Activated B cell treated with CpG ODN at 0.5 μM for 24 hours (primary cell): ENCODE measurements around the gene RNF180. TPM values are rescaled to one million over a fixed set of nuclear protein-coding genes. Genes with fewer than 3 reads are reported as not detected.
A peak's percentile ranks its signal among the peaks of the same experiment; 100 is the strongest.

Experiments
- ATAC-seq: fragments of 200-7000 bp; cut with Tn5 transposase; one replicate; pipeline ENCODE4 v1.10.0; 2021; ENCODE audit warnings: low read depth, mild to moderate bottlenecking, moderate library complexity
- CTCF ChIA-PET: fragments of 350-600 bp; sonication (Branson Sonifier 250); formaldehyde crosslinking; loops from one replicate; lab custom pipeline; 2021; ENCODE audit warnings: antibody characterized with exemption; lab: Charles Lee
- POLR2A ChIA-PET: fragments of 350-600 bp; sonication (Branson Sonifier 250); formaldehyde crosslinking; loops from one replicate; lab custom pipeline; 2021; ENCODE audit warnings: antibody characterized with exemption; lab: Charles Lee
- DNase-seq: peaks from one replicate; pipeline ENCODE4 v3.0.0; 2022
- H3K27ac Mint-ChIP-seq: one replicate; pipeline ENCODE4 v1.8.0; 2020; ENCODE audit warnings: mixed read lengths
- H3K27me3 Mint-ChIP-seq: one replicate; pipeline ENCODE4 v1.8.0; 2021; ENCODE audit warnings: mixed read lengths
- H3K36me3 Mint-ChIP-seq: one replicate; pipeline ENCODE4 v1.8.0; 2021; ENCODE audit warnings: low read depth, mixed read lengths
- H3K4me1 Mint-ChIP-seq: one replicate; pipeline ENCODE4 v1.8.0; 2021; ENCODE audit warnings: mixed read lengths
- H3K4me3 Mint-ChIP-seq: one replicate; pipeline ENCODE4 v1.8.0; 2020; ENCODE audit warnings: mild to moderate bottlenecking, mixed read lengths
- H3K9me3 Mint-ChIP-seq: one replicate; pipeline ENCODE4 v1.8.0; 2020; ENCODE audit warnings: mixed read lengths
- intact Hi-C: fragments of 100-400 bp; cut with micrococcal nuclease; formaldehyde crosslinking; loops from one replicate; pipeline ENCODE4 v1.15.1; 2024
- total RNA-seq: library from RNA; stranded (reverse); gene quantifications from 2 replicates; pipeline ENCODE4 v1.2.3, GENCODE V29; 2022
- TF ChIP-seq, protein P1 (sequence below): fragments of 200-600 bp; IDR thresholded peaks from one replicate; pipeline ENCODE4 v1.8.0; 2022; ENCODE audit warnings: antibody characterized with exemption, mild to moderate bottlenecking

RNF180 gene, protein sequence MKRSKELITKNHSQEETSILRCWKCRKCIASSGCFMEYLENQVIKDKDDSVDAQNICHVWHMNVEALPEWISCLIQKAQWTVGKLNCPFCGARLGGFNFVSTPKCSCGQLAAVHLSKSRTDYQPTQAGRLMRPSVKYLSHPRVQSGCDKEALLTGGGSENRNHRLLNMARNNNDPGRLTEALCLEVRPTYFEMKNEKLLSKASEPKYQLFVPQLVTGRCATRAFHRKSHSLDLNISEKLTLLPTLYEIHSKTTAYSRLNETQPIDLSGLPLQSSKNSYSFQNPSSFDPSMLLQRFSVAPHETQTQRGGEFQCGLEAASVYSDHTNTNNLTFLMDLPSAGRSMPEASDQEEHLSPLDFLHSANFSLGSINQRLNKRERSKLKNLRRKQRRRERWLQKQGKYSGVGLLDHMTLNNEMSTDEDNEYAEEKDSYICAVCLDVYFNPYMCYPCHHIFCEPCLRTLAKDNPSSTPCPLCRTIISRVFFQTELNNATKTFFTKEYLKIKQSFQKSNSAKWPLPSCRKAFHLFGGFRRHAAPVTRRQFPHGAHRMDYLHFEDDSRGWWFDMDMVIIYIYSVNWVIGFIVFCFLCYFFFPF
- not detected in 2 replicates for total RNA-seq

DNA sequence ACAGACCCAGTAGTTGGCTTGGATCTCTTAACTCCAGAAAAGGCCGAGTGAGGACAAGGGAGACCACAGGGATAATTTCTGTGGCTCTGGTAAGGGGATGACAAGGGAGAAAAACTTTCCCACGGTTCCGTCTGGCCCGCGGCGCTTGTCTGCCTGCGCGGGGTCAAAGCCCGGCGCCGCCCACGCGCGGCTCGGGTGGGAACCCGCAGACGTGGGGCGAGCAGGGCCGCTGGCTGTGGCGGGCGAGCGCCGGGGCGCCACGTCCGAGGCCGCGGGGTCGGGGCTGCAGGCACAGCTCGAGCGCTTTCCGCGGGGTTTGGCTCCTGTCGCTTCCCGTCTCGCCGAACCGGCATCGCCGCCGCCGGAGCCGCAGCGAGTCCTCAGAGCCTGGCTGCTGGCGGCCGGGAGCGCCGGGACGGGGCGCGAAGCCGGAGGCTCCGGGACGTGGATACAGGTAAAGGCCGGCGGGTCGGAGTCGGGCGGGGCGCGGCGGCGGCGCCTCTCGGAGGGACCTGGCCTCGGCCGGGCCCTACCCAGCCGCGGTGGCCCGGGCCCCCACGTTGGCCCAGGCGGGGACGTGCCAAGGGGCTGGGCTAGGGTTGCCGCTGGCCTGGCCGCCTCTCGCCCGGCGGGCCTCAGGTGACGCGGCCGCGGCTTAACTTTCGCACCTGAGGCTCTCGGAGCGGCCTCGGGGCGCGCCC, at the start of gene RNF180:
Gene RNF180, plus strand, starts transcription at position 344 of the 701 bp plus-strand sequence. CDS start 34,965 bp downstream, outside the sequence.
- ATAC-seq (no peak), DNase-seq (no peak)
- TF ChIP-seq, protein P1, sequence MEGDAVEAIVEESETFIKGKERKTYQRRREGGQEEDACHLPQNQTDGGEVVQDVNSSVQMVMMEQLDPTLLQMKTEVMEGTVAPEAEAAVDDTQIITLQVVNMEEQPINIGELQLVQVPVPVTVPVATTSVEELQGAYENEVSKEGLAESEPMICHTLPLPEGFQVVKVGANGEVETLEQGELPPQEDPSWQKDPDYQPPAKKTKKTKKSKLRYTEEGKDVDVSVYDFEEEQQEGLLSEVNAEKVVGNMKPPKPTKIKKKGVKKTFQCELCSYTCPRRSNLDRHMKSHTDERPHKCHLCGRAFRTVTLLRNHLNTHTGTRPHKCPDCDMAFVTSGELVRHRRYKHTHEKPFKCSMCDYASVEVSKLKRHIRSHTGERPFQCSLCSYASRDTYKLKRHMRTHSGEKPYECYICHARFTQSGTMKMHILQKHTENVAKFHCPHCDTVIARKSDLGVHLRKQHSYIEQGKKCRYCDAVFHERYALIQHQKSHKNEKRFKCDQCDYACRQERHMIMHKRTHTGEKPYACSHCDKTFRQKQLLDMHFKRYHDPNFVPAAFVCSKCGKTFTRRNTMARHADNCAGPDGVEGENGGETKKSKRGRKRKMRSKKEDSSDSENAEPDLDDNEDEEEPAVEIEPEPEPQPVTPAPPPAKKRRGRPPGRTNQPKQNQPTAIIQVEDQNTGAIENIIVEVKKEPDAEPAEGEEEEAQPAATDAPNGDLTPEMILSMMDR: no peak
- peaks cover 5% of the 10 kb centered on the region for H3K9me3 Mint-ChIP-seq
- peak within 1 kb of the TSS; percentile 49 for H3K4me3 Mint-ChIP-seq
- no peak within 1 kb of the TSS for H3K27ac Mint-ChIP-seq
- H3K27me3 Mint-ChIP-seq: peaks cover 30% of the 10 kb centered on the region
- ChIA-PET POLR2A (no interaction called here), CTCF (no interaction called here)
- H3K4me1 Mint-ChIP-seq: peaks cover 13% of the 10 kb centered on the region
- no peaks in the 10 kb centered on the region for H3K36me3 Mint-ChIP-seq
- intact Hi-C loops: no loop called here

DNA sequence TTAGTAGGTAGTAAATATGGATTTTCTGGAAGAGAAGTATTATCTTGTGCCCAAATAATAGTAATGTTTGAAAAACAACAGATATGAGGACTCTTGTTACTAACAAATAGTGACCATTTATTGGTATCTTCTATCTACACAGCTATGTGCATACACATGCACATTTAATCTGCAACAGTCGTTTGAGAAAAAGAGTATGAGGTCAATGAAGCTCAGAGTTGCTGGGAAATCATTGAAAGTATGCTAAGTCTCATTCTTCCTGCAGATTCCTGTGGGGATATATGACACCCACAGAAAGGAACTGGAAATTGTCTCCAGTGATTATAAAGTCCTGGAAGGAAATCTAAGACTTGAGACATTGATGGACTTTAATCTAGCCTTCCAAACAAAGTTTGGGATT, 40.1 kb upstream of the RNF180 start:
- no peak overlapping the region for H3K27ac Mint-ChIP-seq
- POLR2A ChIA-PET: no interaction called here
- no peaks in the 10 kb centered on the region for H3K4me1 Mint-ChIP-seq
- H3K36me3 Mint-ChIP-seq: no peaks in the 10 kb centered on the region
- DNase-seq: no peak
- TF ChIP-seq, protein P1: no peak
- no peak for ATAC-seq
- CTCF ChIA-PET: no interaction called here
- no peak overlapping the region for H3K4me3 Mint-ChIP-seq
- peaks cover 2% of the 10 kb centered on the region for H3K9me3 Mint-ChIP-seq
- intact Hi-C loops: no loop called here
- no peaks in the 10 kb centered on the region for H3K27me3 Mint-ChIP-seq

DNA sequence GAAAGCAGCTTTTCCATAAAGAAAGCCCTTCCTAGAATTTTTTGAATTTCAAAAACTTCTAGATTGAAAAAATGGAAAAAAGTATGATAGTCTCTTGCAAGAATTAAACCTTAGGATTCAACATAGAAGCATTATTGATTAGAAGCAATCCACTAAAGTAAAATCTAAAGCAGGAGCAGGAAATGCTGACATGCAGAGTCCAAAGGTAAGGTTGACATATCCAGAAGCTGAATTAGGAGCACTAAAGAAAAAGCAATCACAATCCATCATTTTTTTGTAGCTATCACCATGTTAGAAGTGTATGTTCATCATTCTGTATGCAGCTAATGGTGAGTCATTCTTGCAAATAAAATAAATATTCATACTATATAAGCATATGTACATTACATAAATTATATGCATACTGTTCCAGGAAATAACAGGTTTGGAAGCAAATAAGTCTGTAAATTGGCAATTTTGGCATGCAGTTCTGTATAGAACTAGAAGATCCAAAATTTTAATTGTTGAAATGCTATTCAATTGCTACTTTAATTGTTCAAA, 39.4 kb upstream of the RNF180 start:
- Mint-ChIP-seq H3K27me3 (no peaks in the 10 kb centered on the region), H3K4me3 (no peak overlapping the region), H3K9me3 (peaks cover 2% of the 10 kb centered on the region), H3K27ac (no peak overlapping the region), H3K36me3 (no peaks in the 10 kb centered on the region), H3K4me1 (no peaks in the 10 kb centered on the region)
- TF ChIP-seq, protein P1: no peak
- no peak for ATAC-seq
- intact Hi-C loops: no loop called here
- no peak for DNase-seq
- ChIA-PET CTCF (no interaction called here), POLR2A (no interaction called here)

DNA sequence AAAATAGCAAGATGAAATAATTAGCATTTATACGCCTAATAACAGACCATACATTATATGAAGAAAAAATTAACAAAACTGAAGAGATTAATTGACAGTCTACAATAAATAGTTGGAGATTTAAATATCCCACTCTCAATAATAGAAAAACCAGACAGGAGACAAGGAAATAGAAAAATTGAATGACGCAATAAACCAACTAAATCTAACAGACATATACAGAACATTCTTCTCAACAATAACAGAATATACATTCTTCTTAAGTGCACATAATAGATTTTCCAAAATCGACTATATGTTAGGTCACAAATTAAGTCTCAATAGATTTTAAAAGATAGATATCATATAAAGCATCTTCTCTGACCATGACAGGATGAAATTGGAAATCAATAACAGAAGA, 25.6 kb upstream of the RNF180 start:
- DNase-seq: no peak
- no peak overlapping the region for H3K27ac Mint-ChIP-seq
- H3K9me3 Mint-ChIP-seq: peaks cover 5% of the 10 kb centered on the region
- no peaks in the 10 kb centered on the region for H3K27me3 Mint-ChIP-seq
- POLR2A ChIA-PET: no interaction called here
- no peaks in the 10 kb centered on the region for H3K36me3 Mint-ChIP-seq
- intact Hi-C loops: no loop called here
- TF ChIP-seq, protein P1: no peak
- no peak for ATAC-seq
- CTCF ChIA-PET: no interaction called here
- H3K4me1 Mint-ChIP-seq: no peaks in the 10 kb centered on the region
- H3K4me3 Mint-ChIP-seq: no peak overlapping the region
